H4 (cell line): ENCODE data around the gene EXOC1L. TPM values are rescaled to one million over a fixed set of nuclear protein-coding genes. Genes with fewer than 3 reads are reported as not detected.

Experiments used
- DNase-seq: peaks from one replicate; pipeline ENCODE4 v3.0.0-alpha.2; 2015; ENCODE audit warnings: low spot score
- total RNA-seq: library from RNA; depleted of rRNA; stranded (reverse); fragments of >200 nt; shearing (Covaris generic); gene quantifications from 2 replicates; pipeline ENCODE4 v1.2.3, GENCODE V29; 2014; rRNA removed

Gene EXOC1L
- total RNA-seq, 1 experiment from 2014 or later, result not detected

DNA sequence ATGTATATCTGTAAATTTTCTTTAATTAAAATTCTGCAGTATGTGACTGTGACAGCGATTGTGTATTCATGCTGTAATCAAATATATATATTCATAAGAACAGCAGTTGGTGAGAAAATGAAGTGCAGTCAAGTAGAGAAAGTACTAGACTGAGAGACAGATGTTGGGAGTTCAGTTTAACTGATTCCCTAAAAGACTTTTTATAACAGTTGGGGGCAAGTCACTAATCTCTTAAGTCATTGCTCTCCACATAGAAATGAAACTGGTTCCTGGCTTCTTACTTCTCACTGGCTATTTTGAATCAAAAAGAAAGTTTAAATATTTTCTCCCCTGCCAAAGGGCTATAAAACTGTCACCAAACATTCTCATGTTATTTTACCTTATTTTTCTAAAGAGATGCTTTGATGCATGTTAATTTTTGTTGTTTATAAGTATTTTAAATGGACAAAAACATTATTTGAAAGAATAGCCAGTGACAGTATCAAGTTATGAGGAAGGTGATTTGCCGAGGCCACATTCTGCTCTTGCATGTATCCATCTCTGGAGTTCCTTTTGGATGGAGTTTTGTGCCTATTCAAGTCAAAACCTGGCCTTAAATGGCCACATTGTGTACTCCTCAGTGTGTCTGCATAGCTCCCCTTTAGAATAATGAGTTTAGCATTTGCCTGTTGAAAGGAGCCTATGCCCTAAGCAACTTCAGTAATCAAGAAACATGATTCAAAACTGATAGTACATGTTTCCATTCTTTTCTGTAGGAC is 64.7 kb downstream of the EXOC1L start:
- DNase-seq, result no peak

DNA sequence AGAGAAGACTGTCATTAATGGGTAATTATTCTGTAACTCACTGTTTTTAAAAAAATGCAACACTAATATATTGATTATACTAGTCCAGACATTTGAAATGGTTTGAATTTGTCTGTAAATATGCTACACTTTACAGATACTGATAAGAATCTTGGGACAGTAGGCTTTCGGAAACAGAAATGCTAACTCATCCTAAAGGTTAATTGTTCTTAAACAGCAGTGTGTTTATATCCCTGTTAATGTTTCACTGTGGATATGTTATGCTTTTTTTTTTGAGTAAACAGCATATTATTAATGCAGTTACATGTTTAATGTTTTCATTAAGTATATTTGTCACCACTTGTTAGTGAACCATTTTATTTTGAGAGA is 65.2 kb downstream of the EXOC1L start:
- DNase-seq, result no peak

Other genes with a start within 250 kb of the EXOC1L start
- gene PDCL2, start 227.5 kb upstream of the EXOC1L start, total RNA-seq, result not detected in 2 replicates
- gene NMU, start 183.5 kb upstream of the EXOC1L start, total RNA-seq, result 2.8 and 6.1 TPM in 2 replicates
- gene EXOC1, start 33.9 kb downstream of the EXOC1L start, total RNA-seq, result 24.0 and 25.1 TPM in 2 replicates
- 2.3 and 5.2 TPM in 2 replicates for gene CEP135, start 129.2 kb downstream of the EXOC1L start, total RNA-seq